ENCODE data around the gene SLC35G6. TPM values are rescaled to one million over a fixed set of nuclear protein-coding genes. Genes with fewer than 3 reads are reported as not detected.
A peak's percentile ranks its signal among the peaks of the same experiment; 100 is the strongest.
"Not testable (repeated sequence)": the region's sequence is repeated elsewhere in the genome, so short reads cannot be mapped to it uniquely, and the experiment has no call there.

Gene SLC35G6
- total RNA-seq (not detected), polyA plus RNA-seq (not detected)

- Histone ChIP-seq H3K4me1 (ENCODE audit: control insufficient read depth in 4 of 4, insufficient read depth in 4 of 4, low read length in 3 of 4) (peaks cover 10 to 47% (median 34%) of the 10 kb centered on the region in 4 donors), H3K27ac (ENCODE audit: low read depth in 1 of 2, low read length in 2 of 2) (peak within 1 kb of the TSS; percentile 91 to 95)
- not testable (repeated sequence) for H3K36me3 ChIP-seq (ENCODE audit: control insufficient read depth in 4 of 4, insufficient read depth in 3 of 4, low read depth in 1 of 4, low read length in 3 of 4); DNase-seq (ENCODE audit: low spot score); H3K9ac ChIP-seq (ENCODE audit: low read depth in 1 of 2, low read length in 2 of 2); H3K4me3 ChIP-seq (ENCODE audit: low read depth in 1 of 3, low read length in 3 of 3); H3K9me3 ChIP-seq (ENCODE audit: control insufficient read depth in 4 of 4, low read length in 3 of 4); H3K27me3 ChIP-seq (ENCODE audit: control insufficient read depth in 4 of 4, insufficient read depth in 4 of 4, low read length in 3 of 4)
- 96% methylated on average over 4 of the region's 4 CpGs for WGBS
Observed at GRCh38 chr17:7481275-7481674, at the start of gene SLC35G6. Gene SLC35G6, plus strand, starts transcription at chr17:7481446. Its CDS starts 71 bp downstream, at chr17:7481517.

- no peaks in the 10 kb centered on the region for H3K9me3 ChIP-seq (ENCODE audit: control insufficient read depth in 4 of 4, low read length in 3 of 4)
- peaks cover 8 to 23% (median 18%) of the 10 kb centered on the region in 4 donors for H3K4me1 ChIP-seq (ENCODE audit: control insufficient read depth in 4 of 4, insufficient read depth in 4 of 4, low read length in 3 of 4)
- no peak overlapping the region for H3K9ac ChIP-seq (ENCODE audit: low read depth in 1 of 2, low read length in 2 of 2)
- no peak for DNase-seq (ENCODE audit: low spot score)
- no peak overlapping the region for H3K27ac ChIP-seq (ENCODE audit: low read depth in 1 of 2, low read length in 2 of 2)
- WGBS = 95% methylated on average over 11 of the region's 11 CpGs
- no peaks in the 10 kb centered on the region for H3K36me3 ChIP-seq (ENCODE audit: control insufficient read depth in 4 of 4, insufficient read depth in 3 of 4, low read depth in 1 of 4, low read length in 3 of 4)
- no peaks in the 10 kb centered on the region for H3K27me3 ChIP-seq (ENCODE audit: control insufficient read depth in 4 of 4, insufficient read depth in 4 of 4, low read length in 3 of 4)
- no peak for TF ChIP-seq MAX (IDR thresholded peaks at IDR 0.05)
- no peak for TF ChIP-seq GABPA (IDR thresholded peaks at IDR 0.05 in 1 of 2, conservative IDR thresholded peaks at IDR 0.05 in 1 of 2)
- TF ChIP-seq ZBTB33 (IDR thresholded peaks at IDR 0.05) = no peak
- TF ChIP-seq HNF4G (IDR thresholded peaks at IDR 0.05) = no peak
- TF ChIP-seq REST (IDR thresholded peaks at IDR 0.05) = no peak
- TF ChIP-seq ATF3 (IDR thresholded peaks at IDR 0.05) = no peak
- TF ChIP-seq FOXA2 (IDR thresholded peaks at IDR 0.05) = no peak
- TF ChIP-seq FOXA1 (IDR thresholded peaks at IDR 0.05) = no peak
- TF ChIP-seq RAD21 (IDR thresholded peaks at IDR 0.05) = no peak
- no peak for TF ChIP-seq CTCF (IDR thresholded peaks at IDR 0.05; ENCODE audit: low read depth, low read length, missing input control)
- no peak for TF ChIP-seq YY1 (IDR thresholded peaks at IDR 0.05)
- TF ChIP-seq SP1 (IDR thresholded peaks at IDR 0.05) = no peak
- TF ChIP-seq TAF1 (conservative IDR thresholded peaks at IDR 0.05) = no peak
- TF ChIP-seq JUND (IDR thresholded peaks at IDR 0.05) = no peak
- no peak for TF ChIP-seq EGR1 (IDR thresholded peaks at IDR 0.05; ENCODE audit: low read depth in 2 of 2)
- TF ChIP-seq NR2F2 (IDR thresholded peaks at IDR 0.05) = no peak
- TF ChIP-seq HNF4A (conservative IDR thresholded peaks at IDR 0.05) = no peak
- TF ChIP-seq RXRA (IDR thresholded peaks at IDR 0.05) = no peak
- no peak overlapping the region for H3K4me3 ChIP-seq (ENCODE audit: low read depth in 1 of 3, low read length in 3 of 3)
Observed at GRCh38 chr17:7432296-7432695, 49.0 kb upstream of the SLC35G6 start.

All from liver (tissue), 9 donors.